ENCODE measurements around the gene DIP2A. TPM values are rescaled to one million over a fixed set of nuclear protein-coding genes. Genes with fewer than 3 reads are reported as not detected.

Gene DIP2A
- total and polyA plus RNA-seq, 11 donors = 13.4 to 31.9 (median 22.6) TPM

DNA sequence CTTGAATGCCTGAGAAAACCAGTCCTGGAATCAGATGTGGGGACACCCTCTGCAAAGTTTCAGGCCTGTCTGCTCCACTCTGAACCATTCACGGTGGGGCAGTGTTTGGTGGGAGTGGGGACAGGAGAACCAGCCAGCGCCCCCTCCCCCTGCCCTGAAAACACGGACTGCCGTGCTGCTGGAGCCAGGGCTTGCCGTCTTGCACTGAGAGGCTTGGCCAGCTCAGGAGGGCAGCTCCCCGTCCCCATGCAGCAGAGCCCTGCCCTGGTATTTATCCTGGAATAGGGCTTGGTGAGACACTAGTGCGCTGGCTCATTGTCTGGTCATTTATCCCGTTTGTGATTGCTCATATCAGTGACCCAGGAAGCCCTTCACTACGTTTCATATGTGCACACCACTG is 142.3 kb downstream of the DIP2A start:
- H3K36me3 ChIP-seq = no peaks in the 10 kb centered on the region
- H3K27ac ChIP-seq = no peak overlapping the region
- TF ChIP-seq, protein P1, sequence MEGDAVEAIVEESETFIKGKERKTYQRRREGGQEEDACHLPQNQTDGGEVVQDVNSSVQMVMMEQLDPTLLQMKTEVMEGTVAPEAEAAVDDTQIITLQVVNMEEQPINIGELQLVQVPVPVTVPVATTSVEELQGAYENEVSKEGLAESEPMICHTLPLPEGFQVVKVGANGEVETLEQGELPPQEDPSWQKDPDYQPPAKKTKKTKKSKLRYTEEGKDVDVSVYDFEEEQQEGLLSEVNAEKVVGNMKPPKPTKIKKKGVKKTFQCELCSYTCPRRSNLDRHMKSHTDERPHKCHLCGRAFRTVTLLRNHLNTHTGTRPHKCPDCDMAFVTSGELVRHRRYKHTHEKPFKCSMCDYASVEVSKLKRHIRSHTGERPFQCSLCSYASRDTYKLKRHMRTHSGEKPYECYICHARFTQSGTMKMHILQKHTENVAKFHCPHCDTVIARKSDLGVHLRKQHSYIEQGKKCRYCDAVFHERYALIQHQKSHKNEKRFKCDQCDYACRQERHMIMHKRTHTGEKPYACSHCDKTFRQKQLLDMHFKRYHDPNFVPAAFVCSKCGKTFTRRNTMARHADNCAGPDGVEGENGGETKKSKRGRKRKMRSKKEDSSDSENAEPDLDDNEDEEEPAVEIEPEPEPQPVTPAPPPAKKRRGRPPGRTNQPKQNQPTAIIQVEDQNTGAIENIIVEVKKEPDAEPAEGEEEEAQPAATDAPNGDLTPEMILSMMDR (IDR thresholded peaks at IDR 0.05) = no peak
- TF ChIP-seq POLR2A (IDR thresholded peaks at IDR 0.05) = no peak
- H3K4me3 ChIP-seq = no peak overlapping the region
- peaks cover 0 to 36% (median 13%) of the 10 kb centered on the region in 12 donors for H3K4me1 ChIP-seq
- no peak for ATAC-seq
- WGBS, 4 donors = 72 to 81% (median 75%) methylated on average over 7 to 9 of the region's 9 CpGs
- DNase-seq = no peak
- intact Hi-C loops (cut with DNase I) = no loop called here
- no peaks in the 10 kb centered on the region for H3K9me3 ChIP-seq
- H3K27me3 ChIP-seq = no peaks in the 10 kb centered on the region

DNA sequence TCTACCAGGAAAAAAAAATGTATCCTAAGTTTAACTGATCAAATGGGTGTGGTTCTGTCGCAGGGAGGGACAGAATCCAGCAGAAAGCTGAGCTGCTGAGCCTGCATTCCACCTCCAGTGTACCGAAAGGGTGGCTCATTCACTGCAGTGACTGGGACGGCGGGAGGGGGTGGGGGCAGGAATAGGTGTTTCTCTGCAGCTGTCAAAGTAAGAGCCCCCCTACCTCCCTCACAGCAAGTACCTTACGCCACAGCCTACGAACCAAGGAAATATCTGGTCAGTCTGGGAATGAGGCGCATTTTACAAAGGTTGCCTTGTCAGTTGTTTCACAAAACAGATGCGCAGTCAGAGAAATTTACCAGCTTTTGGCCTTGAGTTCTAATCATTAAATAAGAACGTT is 144.5 kb downstream of the DIP2A start:
- H3K27ac ChIP-seq = no peak overlapping the region
- TF ChIP-seq, protein P1 (IDR thresholded peaks at IDR 0.05) = no peak
- no peak for TF ChIP-seq POLR2A (IDR thresholded peaks at IDR 0.05)
- H3K4me1 ChIP-seq = peaks cover 0 to 45% (median 13%) of the 10 kb centered on the region in 12 donors
- ATAC-seq (no peak), DNase-seq (no peak)
- intact Hi-C loops (cut with DNase I) = no loop called here
- no peaks in the 10 kb centered on the region for H3K9me3 ChIP-seq
- WGBS, 4 donors = 44 to 62% (median 52%) methylated on average over 7 to 9 of the region's 9 CpGs
- no peak overlapping the region for H3K4me3 ChIP-seq
- H3K27me3 ChIP-seq = no peaks in the 10 kb centered on the region
- H3K36me3 ChIP-seq = no peaks in the 10 kb centered on the region

DNA sequence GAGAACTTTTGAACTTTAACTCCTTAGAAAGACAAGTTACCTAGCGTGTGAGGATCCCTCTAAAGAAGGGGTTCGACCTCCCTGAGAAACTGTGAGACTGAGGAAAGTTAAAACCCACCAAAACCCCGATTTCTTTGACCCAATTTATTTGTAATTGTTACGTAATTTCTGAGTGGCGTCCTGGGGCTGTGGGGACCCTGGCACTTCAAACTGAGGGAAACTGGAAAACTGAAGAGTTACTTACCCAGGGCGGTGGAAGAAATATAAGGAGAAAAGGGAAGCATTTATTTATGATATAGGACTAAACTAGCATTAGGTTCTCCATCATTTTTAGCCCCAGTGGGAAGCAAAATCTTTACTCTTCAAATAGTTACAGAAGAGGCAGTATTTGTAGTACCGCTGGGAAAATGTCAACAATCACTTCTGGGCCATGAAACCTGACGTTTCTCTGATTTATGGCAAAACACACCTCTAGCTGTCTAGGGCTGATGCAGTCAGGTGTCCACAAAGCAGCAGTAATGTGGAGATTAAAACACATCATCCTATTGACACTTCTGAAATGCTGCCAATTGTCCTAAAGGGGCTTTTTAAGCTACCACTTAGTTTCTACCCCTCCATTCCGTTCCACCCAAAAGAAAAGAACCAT is 145.8 kb downstream of the DIP2A start:
- Histone ChIP-seq H3K27me3 (no peaks in the 10 kb centered on the region), H3K4me3 (peak overlapping the region in 2 of 12 donors; percentile 3 to 22), H3K27ac (peak overlapping the region in 1 of 12 donors; percentile 83), H3K4me1 (peaks cover 0 to 32% (median 4%) of the 10 kb centered on the region in 12 donors), H3K9me3 (no peaks in the 10 kb centered on the region), H3K36me3 (no peaks in the 10 kb centered on the region)
- intact Hi-C loops (cut with DNase I) = no loop called here
- DNase-seq (no peak), ATAC-seq (no peak)
- WGBS, 4 donors = 83 to 91% (median 89%) methylated on average over 9 of the region's 9 CpGs
- no peak for TF ChIP-seq POLR2A (IDR thresholded peaks at IDR 0.05)
- TF ChIP-seq, protein P1 (IDR thresholded peaks at IDR 0.05) = no peak

DNA sequence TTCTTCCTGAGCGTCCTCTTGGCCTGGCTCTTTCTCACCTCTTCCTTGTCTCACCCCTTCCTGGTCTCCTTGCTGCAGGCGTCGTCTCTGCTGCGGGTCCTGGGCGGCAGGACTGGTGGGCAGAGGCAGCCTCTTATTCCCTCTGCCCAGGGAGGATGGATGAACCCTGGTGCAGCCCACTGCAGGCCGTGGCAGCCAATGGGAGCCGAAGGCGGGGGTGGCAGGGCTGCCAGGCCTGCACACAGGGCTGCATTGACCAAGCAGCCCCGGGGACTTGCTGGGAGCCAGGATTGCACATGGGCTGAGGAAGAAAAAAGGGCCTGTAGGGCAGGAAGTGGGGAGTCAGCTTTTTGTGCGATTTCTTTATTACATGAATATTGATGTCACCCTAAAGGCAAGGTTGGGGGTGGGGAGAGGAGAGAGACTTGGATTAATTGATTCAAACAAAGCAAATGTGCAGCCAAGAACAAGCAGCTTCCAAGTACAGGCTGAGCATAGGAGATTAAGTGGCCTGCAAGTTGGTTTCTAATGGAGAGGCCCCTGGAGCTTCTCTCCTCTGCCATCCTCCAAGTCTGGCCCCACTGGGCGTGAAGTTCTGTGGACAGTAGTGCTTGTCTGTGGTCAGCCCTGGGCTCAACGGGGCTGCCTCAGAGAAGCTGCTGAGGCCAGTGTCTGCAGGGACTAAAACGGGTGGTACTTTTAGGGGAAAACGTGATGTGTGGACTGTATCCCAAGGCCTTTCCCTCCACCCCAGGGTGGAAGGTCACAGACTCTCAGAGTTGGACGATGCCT is 146.5 kb downstream of the DIP2A start, which contains the start of gene S100B:
Gene S100B, minus strand, starts transcription at position 108 of the 792 bp plus-strand sequence. CDS start 2,667 bp downstream, outside the sequence.
- H3K27ac ChIP-seq = peak within 1 kb of the TSS in 3 of 12 donors; percentile 13 to 83 (median 17)
- WGBS, 4 donors = 76 to 81% (median 79%) methylated on average over 15 of the region's 15 CpGs

More for the DNA sequence above, 146.5 kb downstream of the DIP2A start, which contains the start of gene S100B:
- Histone ChIP-seq H3K36me3 (no peaks in the 10 kb centered on the region), H3K4me1 (peaks cover 0 to 27% (median 0%) of the 10 kb centered on the region in 12 donors), H3K27me3 (no peaks in the 10 kb centered on the region), H3K9me3 (no peaks in the 10 kb centered on the region), H3K4me3 (peak within 1 kb of the TSS in 2 of 12 donors; percentile 3 to 22)
- DNase-seq = no peak
- peak in 2 of 4 donors; percentile 40 to 64 for ATAC-seq
- no peak for TF ChIP-seq POLR2A (IDR thresholded peaks at IDR 0.05)
- TF ChIP-seq, protein P1 (IDR thresholded peaks at IDR 0.05) = no peak
- intact Hi-C loops (cut with DNase I) = no loop called here
